Activated naive CD4-positive, alpha-beta T cell treated with anti-CD3 and anti-CD28 coated beads, Interleukin-2, amount 50 U/mL, for 16 hours (primary cell): Measurements from ENCODE around the gene SPATA24.
"Not testable (repeated sequence)": the region's sequence is repeated elsewhere in the genome, so short reads cannot be mapped to it uniquely, and the experiment has no call there.

Source experiments
- DNase-seq: peaks from one replicate; pipeline ENCODE4 v3.0.0-alpha.2; 2020

SPATA24 gene

GRCh38 chr5:139415869-139416268 is 12.0 kb upstream of the SPATA24 start:
- DNase-seq, result no peak

DNA sequence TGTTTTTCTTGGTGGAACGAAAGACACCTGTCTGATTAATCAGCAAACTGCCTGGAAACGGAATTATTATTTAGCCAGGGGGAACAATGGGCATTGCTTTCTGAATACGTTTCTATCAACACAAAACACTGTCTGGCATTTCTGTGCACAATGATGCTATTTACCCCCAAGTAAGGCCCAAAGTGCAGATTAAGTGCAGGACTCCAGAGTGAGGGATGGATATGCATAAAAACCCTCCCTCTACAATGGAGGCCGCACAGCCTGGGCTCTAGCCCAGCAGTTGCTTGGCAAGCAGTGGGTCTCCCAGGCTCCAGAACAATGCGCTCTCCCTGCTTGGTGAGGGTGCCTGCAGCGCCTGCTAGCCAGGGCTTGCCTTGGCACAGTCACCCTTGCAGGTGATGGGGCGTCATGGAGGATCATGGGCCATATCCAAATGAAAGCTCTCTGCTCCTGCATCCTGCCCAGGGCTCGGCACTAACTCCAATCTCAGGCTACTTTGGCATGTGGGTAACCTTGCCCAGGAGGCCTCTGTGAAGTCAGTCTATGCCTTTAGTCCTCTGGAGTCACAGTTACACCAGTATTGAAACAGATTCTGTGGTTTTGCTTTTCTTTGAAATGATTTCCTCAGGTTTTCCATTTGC is 11.5 kb upstream of the SPATA24 start:
- no peak for DNase-seq

GRCh38 chr5:139414581-139415130 is 10.8 kb upstream of the SPATA24 start:
- no peak for DNase-seq

DNA sequence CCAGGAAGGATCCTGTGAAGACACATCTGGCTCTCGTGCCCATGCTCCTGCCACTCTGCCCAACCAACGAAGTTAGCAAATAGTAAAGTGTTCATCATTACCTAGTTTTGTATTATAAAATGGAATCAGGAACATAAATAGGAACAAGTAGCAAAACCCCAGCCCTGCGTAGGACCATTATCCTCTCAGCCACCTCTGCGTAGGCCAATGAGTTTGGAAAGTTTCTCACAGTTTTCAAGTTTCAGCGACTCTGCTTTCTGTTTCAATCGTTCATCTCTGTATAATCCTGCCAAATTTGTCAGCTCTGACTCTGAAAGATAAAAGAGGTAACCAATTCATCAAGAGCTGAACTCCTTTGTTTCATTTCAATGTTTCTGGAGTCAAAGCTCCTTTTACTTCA is 10.1 kb upstream of the SPATA24 start:
- DNase-seq, result no peak

- no peak for DNase-seq
Measured at GRCh38 chr5:139413153-139413552, 9.3 kb upstream of the SPATA24 start.

GRCh38 chr5:139410993-139411828 is 7.3 kb upstream of the SPATA24 start:
- no peak for DNase-seq

DNA sequence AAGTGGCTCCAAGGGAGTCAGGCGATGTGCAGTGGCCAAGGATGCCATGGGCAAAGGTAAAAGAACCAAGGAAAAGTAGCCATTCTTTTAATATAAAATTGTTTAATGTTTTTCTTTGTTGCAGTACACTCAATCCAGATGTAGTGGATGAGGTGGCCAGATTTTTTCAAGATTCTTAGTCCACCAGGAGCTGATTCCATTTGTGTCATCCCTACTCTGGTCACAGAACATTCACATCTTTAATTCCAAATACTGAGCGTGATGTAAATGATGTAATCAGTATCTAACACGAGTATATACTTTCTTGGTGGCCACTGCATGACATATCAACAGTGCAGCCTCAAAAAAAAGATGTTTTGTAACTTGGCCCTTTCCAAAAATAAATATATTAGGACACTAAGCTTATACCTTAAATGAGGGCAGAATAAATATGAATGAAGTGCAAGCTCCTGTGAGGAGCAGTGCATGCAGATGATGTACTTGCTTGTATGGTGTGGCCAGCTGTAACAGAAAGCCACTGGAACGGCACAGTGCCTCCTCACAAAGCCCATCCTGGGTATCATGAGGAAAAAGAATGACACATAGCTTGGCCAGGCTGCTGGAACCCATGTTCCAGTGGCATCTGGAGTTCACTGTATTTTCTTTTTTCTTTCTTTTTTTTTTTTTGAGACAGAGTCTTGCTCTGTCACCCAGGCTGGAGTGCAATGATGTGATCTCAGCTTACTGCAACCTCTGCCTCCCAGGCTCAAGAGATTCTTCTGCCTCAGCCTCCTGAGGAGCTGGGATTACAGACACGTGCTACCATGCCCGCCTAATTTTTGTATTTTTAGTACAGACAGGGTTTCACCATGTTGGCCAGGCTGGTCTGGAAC is 6.5 kb upstream of the SPATA24 start:
- DNase-seq, result no peak

GRCh38 chr5:139409116-139409515 is 5.2 kb upstream of the SPATA24 start:
- not testable (repeated sequence) for DNase-seq

- no peak for DNase-seq
Measured at GRCh38 chr5:139408191-139408590, 4.3 kb upstream of the SPATA24 start.

DNA sequence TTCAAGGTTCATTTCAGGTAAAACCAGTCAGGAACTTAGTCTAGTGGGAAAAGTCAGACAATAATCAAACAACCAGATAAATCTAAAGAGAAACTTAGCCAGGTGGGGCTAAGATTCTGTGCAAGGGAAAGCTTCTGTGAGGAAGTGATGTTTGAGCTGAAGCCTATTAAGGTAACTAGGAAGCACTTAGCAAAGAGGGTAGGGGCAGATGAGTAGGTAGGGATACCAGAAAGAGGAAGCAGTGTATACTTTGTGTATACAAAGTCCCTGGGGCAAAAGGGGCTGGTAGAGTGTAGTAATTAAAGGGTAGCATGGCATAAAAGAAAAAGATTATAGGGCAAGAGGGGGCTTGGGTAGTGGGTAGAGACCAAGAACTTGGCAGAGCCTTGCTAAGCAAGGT is 3.6 kb upstream of the SPATA24 start:
- no peak for DNase-seq

DNA sequence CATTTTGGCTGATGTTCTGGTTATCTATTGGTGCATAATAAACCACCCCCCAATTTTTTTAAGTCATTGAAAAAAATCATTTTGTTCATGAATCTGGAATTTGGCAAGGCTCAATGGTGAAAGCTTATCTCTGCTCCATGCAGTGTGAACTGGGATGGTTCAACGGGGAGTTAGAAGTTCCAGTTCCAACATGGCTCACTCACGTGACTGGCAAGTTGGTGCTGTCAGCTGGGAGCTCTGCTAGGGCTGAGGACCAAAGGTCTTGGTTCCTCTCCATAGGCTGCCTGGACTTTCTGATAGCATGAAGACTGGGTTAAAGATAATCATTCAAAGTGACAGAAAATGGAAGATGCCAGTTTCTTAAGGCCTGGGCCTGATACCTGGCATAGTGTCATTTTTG is 3.1 kb upstream of the SPATA24 start:
- DNase-seq, result no peak

- no peak for DNase-seq
Measured at GRCh38 chr5:139404484-139404840, 573 bp upstream of the SPATA24 start.

DNA sequence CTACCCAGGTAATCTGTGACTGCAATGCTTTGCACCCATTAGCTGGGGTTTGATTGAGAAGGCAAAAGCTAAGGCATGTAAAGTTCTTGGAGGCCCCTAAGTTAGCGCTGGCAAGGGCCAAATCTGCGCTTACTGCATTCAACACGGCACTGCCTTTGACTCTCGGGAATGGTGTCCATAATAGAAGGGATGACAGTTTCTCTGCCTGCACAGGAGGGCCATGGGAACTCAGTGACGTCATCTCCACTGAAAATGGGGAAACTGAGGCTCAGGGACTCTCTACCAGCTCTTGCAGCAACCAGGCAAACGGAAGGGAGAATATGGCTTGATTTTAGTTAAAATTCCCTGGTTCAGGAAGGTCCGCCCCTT is 487 bp downstream of the SPATA24 start:
- no peak for DNase-seq

- no peak for DNase-seq
Measured at GRCh38 chr5:139402561-139403158, 1.2 kb downstream of the SPATA24 start.

- DNase-seq, result no peak
Measured at GRCh38 chr5:139401546-139401945, 2.3 kb downstream of the SPATA24 start.

GRCh38 chr5:139399501-139400121 is 4.3 kb downstream of the SPATA24 start:
- no peak for DNase-seq

DNA sequence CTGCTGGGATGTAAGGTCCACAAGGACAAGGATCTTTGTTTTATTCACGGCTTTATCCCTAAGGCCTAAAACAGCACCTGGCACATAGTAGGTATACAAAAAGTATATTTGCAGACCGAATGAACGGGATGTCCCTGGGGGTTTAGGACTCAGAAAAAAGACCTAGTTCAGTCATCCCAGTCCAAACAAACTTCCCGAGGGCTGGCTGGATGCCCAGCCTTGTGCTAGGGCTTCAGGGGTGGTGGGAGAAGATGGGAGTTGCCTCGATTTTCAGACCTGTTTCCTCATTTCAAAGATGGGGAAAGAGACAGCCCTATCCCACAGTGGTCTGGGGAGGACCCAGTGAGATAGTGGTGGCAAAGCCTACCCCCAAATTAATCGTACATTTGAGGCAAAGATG is 6.0 kb downstream of the SPATA24 start:
- no peak for DNase-seq

- DNase-seq, result no peak
Measured at GRCh38 chr5:139396691-139397090, 7.2 kb downstream of the SPATA24 start.

GRCh38 chr5:139395844-139396640 is 7.8 kb downstream of the SPATA24 start:
- DNase-seq, result no peak

DNA sequence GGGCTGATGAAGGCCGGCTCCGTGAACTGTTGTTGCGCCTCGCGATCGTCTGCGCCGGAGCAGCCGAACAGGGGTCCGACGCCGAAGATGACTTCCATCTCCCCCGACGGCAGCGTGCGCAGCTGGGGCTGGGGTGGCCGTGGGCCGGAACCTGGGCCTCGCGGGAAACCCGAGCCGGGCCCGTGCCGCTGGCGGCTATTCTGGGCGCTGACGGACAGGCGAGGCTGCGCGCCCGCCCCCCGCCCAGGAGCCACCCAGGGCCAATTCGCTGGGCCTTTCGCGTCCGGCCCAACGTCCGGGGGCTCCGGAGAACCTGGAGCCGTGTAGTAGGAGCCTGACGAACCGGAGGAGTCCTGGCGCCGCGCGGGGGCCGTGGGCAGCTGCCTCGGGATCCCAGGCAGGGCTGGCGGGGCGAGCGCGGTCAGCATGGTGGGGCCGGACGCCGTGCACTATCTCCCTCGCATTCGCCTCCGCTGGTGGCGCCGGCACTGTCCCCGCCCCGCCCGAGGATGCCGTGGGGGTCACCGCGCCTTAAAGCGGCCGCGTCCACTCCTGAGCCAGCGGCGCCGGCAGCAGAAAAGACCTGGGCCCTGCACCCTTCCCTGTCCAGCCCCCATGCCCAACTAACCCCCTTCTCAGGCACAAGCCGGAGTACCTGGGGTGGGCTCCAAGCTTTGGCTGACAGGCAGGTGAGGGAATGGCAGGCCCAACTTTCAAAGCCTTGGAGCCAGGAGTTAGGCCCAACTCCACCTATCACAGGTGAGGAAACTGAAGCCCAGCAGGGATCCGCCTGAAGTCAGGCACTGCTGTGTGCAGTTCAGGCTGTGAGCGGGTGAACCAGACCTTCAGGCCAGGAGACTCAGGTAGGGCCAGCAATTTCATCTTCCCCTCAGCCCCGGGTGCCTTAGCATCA is 9.0 kb downstream of the SPATA24 start, which contains the start of gene PROB1:
PROB1 (minus strand) TSS at position 451 of the 913 bp plus-strand sequence; CDS start at position 428, 23 bp downstream.
- DNase-seq, result no peak
